ENCODE measurements around the gene TEAD1.

TEAD1 gene

GRCh38 chr11:12686246-12687060 is 12.2 kb downstream of the TEAD1 start:
- DNase-seq (ENCODE audit: low read depth): no peak

GRCh38 chr11:12687216-12687623 is 13.0 kb downstream of the TEAD1 start:
- DNase-seq (ENCODE audit: low read depth): no peak

GRCh38 chr11:12687740-12688139 is 13.5 kb downstream of the TEAD1 start:
- no peak for DNase-seq (ENCODE audit: low read depth)

GRCh38 chr11:12689029-12689755 is 15.0 kb downstream of the TEAD1 start:
- DNase-seq (ENCODE audit: low read depth): no peak

GRCh38 chr11:12690663-12691062 is 16.4 kb downstream of the TEAD1 start:
- no peak for DNase-seq (ENCODE audit: low read depth)

GRCh38 chr11:12691473-12691872 is 17.3 kb downstream of the TEAD1 start:
- no peak for DNase-seq (ENCODE audit: low read depth)

- no peak for DNase-seq (ENCODE audit: low read depth)
Observed at GRCh38 chr11:12692229-12693075, 18.2 kb downstream of the TEAD1 start.

GRCh38 chr11:12693094-12693478 is 18.9 kb downstream of the TEAD1 start:
- no peak for DNase-seq (ENCODE audit: low read depth)

- DNase-seq (ENCODE audit: low read depth): no peak
Observed at GRCh38 chr11:12693479-12694182, 19.4 kb downstream of the TEAD1 start.

- DNase-seq (ENCODE audit: low read depth): no peak
Observed at GRCh38 chr11:12694183-12694531, 19.9 kb downstream of the TEAD1 start.

GRCh38 chr11:12695221-12695794 is 21.1 kb downstream of the TEAD1 start:
- DNase-seq (ENCODE audit: low read depth): no peak

- no peak for DNase-seq (ENCODE audit: low read depth)
Observed at GRCh38 chr11:12695873-12696272, 21.7 kb downstream of the TEAD1 start.

GRCh38 chr11:12696911-12697581 is 22.8 kb downstream of the TEAD1 start:
- no peak for DNase-seq (ENCODE audit: low read depth)

- no peak for DNase-seq (ENCODE audit: low read depth)
Observed at GRCh38 chr11:12698048-12698447, 23.8 kb downstream of the TEAD1 start.

- no peak for DNase-seq (ENCODE audit: low read depth)
Observed at GRCh38 chr11:12701811-12702592, 27.8 kb downstream of the TEAD1 start.

GRCh38 chr11:12702999-12703453 is 28.8 kb downstream of the TEAD1 start:
- no peak for DNase-seq (ENCODE audit: low read depth)

GRCh38 chr11:12704049-12704448 is 29.8 kb downstream of the TEAD1 start:
- DNase-seq (ENCODE audit: low read depth): no peak

GRCh38 chr11:12705874-12706273 is 31.7 kb downstream of the TEAD1 start:
- no peak for DNase-seq (ENCODE audit: low read depth)

GRCh38 chr11:12706545-12707499 is 32.6 kb downstream of the TEAD1 start:
- DNase-seq (ENCODE audit: low read depth): no peak
